Coronary artery (tissue), 2 donors: Measurements from ENCODE around the gene NAV2.
A peak's percentile ranks its signal among the peaks of the same experiment; 100 is the strongest.

Source experiments
- DNase-seq: peaks from one replicate; pipeline ENCODE4 v3.0.0-alpha.2; 2017; ENCODE audit warnings: low spot score
- H3K27ac ChIP-seq, 2 donors: fragments of 200-600 bp; sonication (generic); one replicate each; pipeline ENCODE4 v1.5.1; 2016 to 2019
- H3K4me3 ChIP-seq: fragments of 200-600 bp; sonication (generic); 2 replicates; pipeline ENCODE4 v1.5.1; 2016; ENCODE audit warnings: mild to moderate bottlenecking, moderate library complexity
- CTCF ChIP-seq: fragments of 200-600 bp; sonication (generic); IDR thresholded peaks from one replicate; pipeline ENCODE4 v1.5.1; 2019; ENCODE audit warnings: antibody characterized with exemption

NAV2 gene

GRCh38 chr11:20038412-20038811, 325.8 kb downstream of the NAV2 start:
- DNase-seq, result no peak
- Histone ChIP-seq H3K27ac (no peak overlapping the region), H3K4me3 (no peak overlapping the region)
- TF ChIP-seq CTCF, result no peak

GRCh38 chr11:20038972-20039371, 326.3 kb downstream of the NAV2 start:
- Histone ChIP-seq H3K27ac (no peak overlapping the region), H3K4me3 (no peak overlapping the region)
- DNase-seq, result no peak
- TF ChIP-seq CTCF, result no peak

GRCh38 chr11:20041499-20041898, 328.9 kb downstream of the NAV2 start:
- H3K4me3 ChIP-seq, result no peak overlapping the region
- H3K27ac ChIP-seq, result no peak overlapping the region
- DNase-seq, result no peak
- TF ChIP-seq CTCF, result no peak

GRCh38 chr11:20042045-20042639, 329.5 kb downstream of the NAV2 start:
- DNase-seq, result no peak
- Histone ChIP-seq H3K27ac (peak overlapping the region in 1 of 2 donors; percentile 55), H3K4me3 (no peak overlapping the region)
- TF ChIP-seq CTCF, result no peak

GRCh38 chr11:20042811-20043341, 330.2 kb downstream of the NAV2 start:
- Histone ChIP-seq H3K27ac (peak overlapping the region; percentile 5 to 55), H3K4me3 (no peak overlapping the region)
- no peak for TF ChIP-seq CTCF
- no peak for DNase-seq

- H3K27ac ChIP-seq, result peak overlapping the region in 1 of 2 donors; percentile 31
- no peak for DNase-seq
Measured at GRCh38 chr11:20043992-20044391, 331.4 kb downstream of the NAV2 start.

More at GRCh38 chr11:20043992-20044391, 331.4 kb downstream of the NAV2 start:
- H3K4me3 ChIP-seq, result no peak overlapping the region
- TF ChIP-seq CTCF, result no peak
